SU-DHL-6 (cell line): ENCODE results near the gene B4GALT6.

Experiments used
- H2AFZ ChIP-seq: fragments of 200-600 bp; sonication (generic); 2 replicates; pipeline ENCODE4 v1.6.1; 2014; ENCODE audit warnings: low read depth, mild to moderate bottlenecking, moderate library complexity, mixed read lengths, antibody characterized with exemption, low read length; ENCODE audit not compliant: severe bottlenecking
- H3F3A ChIP-seq: fragments of 200-600 bp; shearing (Covaris generic); 2 replicates; pipeline ENCODE4 v1.6.0; 2016; ENCODE audit warnings: antibody characterized with exemption, mild to moderate bottlenecking; ENCODE audit not compliant: insufficient read depth
- H3K27ac ChIP-seq: fragments of 200-600 bp; sonication (generic); 2 replicates; pipeline ENCODE4 v1.5.1; 2016; ENCODE audit warnings: low read depth, mild to moderate bottlenecking, low read length, moderate library complexity, mixed read lengths
- H3K27me3 ChIP-seq: fragments of 200-600 bp; sonication (generic), shearing (Covaris generic); 2 replicates; pipeline ENCODE4 v1.6.0; 2014; ENCODE audit warnings: mild to moderate bottlenecking, low read length
- H3K36me3 ChIP-seq: fragments of 200-600 bp; sonication (generic); 2 replicates; pipeline ENCODE4 v1.6.1; 2014; ENCODE audit warnings: mild to moderate bottlenecking, low read length, mixed read lengths
- H3K4me2 ChIP-seq: fragments of 300-600, 200-600 bp; shearing (Covaris generic), sonication (generic); 2 replicates; pipeline ENCODE4 v1.6.0; 2014; ENCODE audit warnings: low read length, low read depth, mild to moderate bottlenecking; ENCODE audit not compliant: poor library complexity, severe bottlenecking
- H3K4me3 ChIP-seq: fragments of 200-600 bp; sonication (generic); 2 replicates; pipeline ENCODE4 v1.5.1; 2014; ENCODE audit warnings: antibody characterized with exemption, low read length, mild to moderate bottlenecking, mixed read lengths; ENCODE audit not compliant: insufficient read depth, poor library complexity, severe bottlenecking
- H3K79me2 ChIP-seq: fragments of 200-600 bp; sonication (generic); 2 replicates; pipeline ENCODE4 v1.6.1; 2014; ENCODE audit warnings: mild to moderate bottlenecking, low read length, moderate library complexity; ENCODE audit not compliant: insufficient read depth
- H3K9ac ChIP-seq: fragments of 200-600 bp; sonication (generic); 2 replicates; pipeline ENCODE4 v1.7.0; 2014; ENCODE audit warnings: mild to moderate bottlenecking, low read length
- H3K9me2 ChIP-seq: fragments of 200-600 bp; sonication (generic); replicated peaks from 2 replicates; pipeline ENCODE4 v1.6.1; 2014; ENCODE audit warnings: low read length; ENCODE audit not compliant: insufficient read depth
- H3K9me3 ChIP-seq: fragments of 200-600 bp; sonication (generic); 2 replicates; pipeline ENCODE4 v1.6.1; 2014; ENCODE audit warnings: low read length, mixed read lengths; ENCODE audit not compliant: insufficient read depth
- H4K20me1 ChIP-seq: fragments of 200-600 bp; sonication (generic); 2 replicates; pipeline ENCODE4 v1.6.1; 2014; ENCODE audit warnings: low read depth, mild to moderate bottlenecking, antibody characterized with exemption, low read length, moderate library complexity, mixed read lengths
- CTCF ChIP-seq: fragments of 200-600 bp; sonication (generic); IDR thresholded peaks from one replicate; pipeline ENCODE4 v1.5.1; 2017; ENCODE audit warnings: antibody characterized with exemption, mild to moderate bottlenecking, low read length, moderate library complexity; ENCODE audit not compliant: insufficient read depth, poor library complexity, severe bottlenecking
- EZH2phosphoT487 ChIP-seq: fragments of 200-600 bp; sonication (generic), shearing (Covaris generic); conservative IDR thresholded peaks from 2 replicates; pipeline ENCODE4 v1.6.1; 2018; ENCODE audit warnings: mild to moderate bottlenecking, antibody characterized with exemption, low read length, moderate library complexity, mixed read lengths

The B4GALT6 gene

DNA sequence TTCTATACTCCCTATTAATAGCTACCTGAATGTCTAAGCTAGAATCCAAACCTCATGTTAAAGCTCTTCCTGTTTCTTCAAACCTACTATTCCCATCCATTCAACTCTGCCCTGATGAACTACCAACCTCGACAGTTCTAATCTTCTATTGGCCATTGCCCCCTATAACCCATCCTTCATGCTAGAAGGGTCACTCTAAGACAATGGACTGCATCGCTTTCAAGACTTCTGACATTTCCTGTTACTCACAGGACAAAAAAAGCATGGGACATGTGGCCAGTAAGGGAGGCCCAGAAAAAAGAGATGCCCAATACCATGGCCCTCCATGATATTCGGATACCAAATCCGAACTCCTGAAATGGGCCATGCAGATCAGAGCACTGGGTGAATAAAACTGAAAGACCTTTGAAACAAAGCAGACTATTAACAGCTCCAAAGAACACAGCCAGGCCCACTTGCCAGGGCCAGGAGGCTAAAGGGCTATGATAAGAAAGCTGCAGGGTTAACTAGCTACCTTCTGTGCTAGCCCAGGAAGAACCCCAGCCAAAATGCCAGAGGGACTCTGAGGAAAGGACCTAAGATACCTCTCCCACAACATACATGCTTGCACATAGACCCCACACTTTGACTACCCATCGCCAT, 4.5 kb downstream of the B4GALT6 start:
- H3K9ac ChIP-seq, result no peak overlapping the region
- no peaks in the 10 kb centered on the region for H3K79me2 ChIP-seq

DNA sequence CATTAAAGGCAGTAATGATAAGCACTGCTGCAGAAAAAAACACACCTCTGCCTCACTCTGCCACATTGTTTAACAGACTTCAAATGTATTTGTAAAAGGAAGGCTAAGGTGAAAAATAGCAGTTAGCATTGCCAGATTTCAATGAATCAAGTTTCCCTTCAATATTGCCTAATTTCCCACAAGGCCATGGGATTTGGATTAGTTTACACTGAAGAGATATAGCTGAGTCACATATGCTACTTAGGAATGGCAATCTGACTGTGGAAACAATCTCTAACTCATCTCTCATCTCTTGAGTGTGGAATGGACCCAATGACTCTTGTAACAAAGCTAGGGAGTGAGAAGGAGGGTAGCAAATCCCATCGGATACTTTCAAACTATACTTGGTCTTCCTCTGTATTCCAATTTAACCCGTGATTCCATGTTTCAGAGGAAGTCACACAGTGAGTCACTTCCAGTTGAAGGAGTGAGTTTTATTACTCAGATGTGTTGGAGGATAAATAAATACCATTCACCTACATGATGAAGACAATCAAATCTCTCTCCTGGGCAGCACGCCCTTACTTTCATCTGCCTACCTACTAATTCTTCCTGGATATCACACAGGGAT, 5.1 kb downstream of the B4GALT6 start:
- Histone ChIP-seq H4K20me1 (peaks cover 13% of the 10 kb centered on the region; the same call in 1 of the 2 replicates), H3K4me2 (no peak overlapping the region), H3K27ac (no peak overlapping the region), H3K36me3 (no peaks in the 10 kb centered on the region), H3K9ac (no peak overlapping the region), H3K9me3 (no peaks in the 10 kb centered on the region), H3F3A (peaks cover 19% of the 10 kb centered on the region), H2AFZ (no peak overlapping the region), H3K4me3 (no peak overlapping the region), H3K9me2 (no peaks in the 10 kb centered on the region), H3K27me3 (no peaks in the 10 kb centered on the region), H3K79me2 (no peaks in the 10 kb centered on the region)
- TF ChIP-seq EZH2phosphoT487 (no peak), CTCF (no peak)

More for the DNA sequence above, 4.5 kb downstream of the B4GALT6 start:
- no peak overlapping the region for H3K4me2 ChIP-seq
- peaks cover 20% of the 10 kb centered on the region for H3F3A ChIP-seq
- peaks cover 13% of the 10 kb centered on the region; the same call in 1 of the 2 replicates for H4K20me1 ChIP-seq
- no peaks in the 10 kb centered on the region for H3K9me3 ChIP-seq
- no peak overlapping the region for H2AFZ ChIP-seq
- H3K36me3 ChIP-seq, result no peaks in the 10 kb centered on the region
- no peak overlapping the region for H3K27ac ChIP-seq
- H3K27me3 ChIP-seq, result no peaks in the 10 kb centered on the region
- no peak overlapping the region for H3K4me3 ChIP-seq
- TF ChIP-seq EZH2phosphoT487 (no peak), CTCF (no peak)
- H3K9me2 ChIP-seq, result no peaks in the 10 kb centered on the region

DNA sequence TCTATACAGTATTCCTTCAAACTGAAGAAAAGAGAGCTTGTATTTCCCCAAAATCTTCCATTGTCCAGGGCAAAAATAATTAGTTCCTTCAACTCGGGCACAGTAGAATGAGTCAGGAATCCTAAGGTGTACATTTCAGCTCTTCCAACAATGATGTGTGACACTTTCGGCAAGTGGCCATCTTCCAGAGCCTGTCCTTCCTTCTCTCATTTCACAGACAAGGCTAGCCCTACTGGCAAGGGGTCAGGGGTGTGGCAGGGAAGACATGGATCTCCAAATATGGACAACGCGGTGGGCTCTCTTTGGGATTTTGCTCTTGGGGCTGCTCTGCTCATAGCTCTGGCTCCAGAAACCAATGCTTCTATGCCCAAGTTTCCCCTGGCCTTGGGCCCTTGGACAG, 6.0 kb downstream of the B4GALT6 start:
- H3F3A ChIP-seq, result peaks cover 11% of the 10 kb centered on the region
- H3K9me2 ChIP-seq, result no peaks in the 10 kb centered on the region
- no peak overlapping the region for H3K4me2 ChIP-seq
- H3K36me3 ChIP-seq, result no peaks in the 10 kb centered on the region
- no peak overlapping the region for H3K9ac ChIP-seq
- no peak overlapping the region for H3K27ac ChIP-seq
- peaks cover 13% of the 10 kb centered on the region; the same call in 1 of the 2 replicates for H4K20me1 ChIP-seq
- H3K4me3 ChIP-seq, result no peak overlapping the region
- H3K9me3 ChIP-seq, result no peaks in the 10 kb centered on the region
- TF ChIP-seq EZH2phosphoT487 (no peak), CTCF (no peak)
- no peaks in the 10 kb centered on the region for H3K79me2 ChIP-seq
- no peaks in the 10 kb centered on the region for H3K27me3 ChIP-seq
- no peak overlapping the region for H2AFZ ChIP-seq
